IMR-90 (cell line): ENCODE measurements around the gene MTX3.

Experiments used
- BHLHE40 ChIP-seq: fragments of 150-350 bp; IDR thresholded peaks from 2 replicates; pipeline ENCODE4 v1.6.1; 2016; ENCODE audit warnings: mild to moderate bottlenecking, low read depth, low read length
- CEBPB ChIP-seq: IDR thresholded peaks from 2 replicates; pipeline ENCODE4 v1.6.1; 2012; ENCODE audit warnings: low read depth, low read length, improper control_type of control experiment
- MAFK ChIP-seq: IDR thresholded peaks from 2 replicates; pipeline ENCODE4 v1.6.1; 2012; ENCODE audit warnings: low read depth, low read length, improper control_type of control experiment
- POLR2A ChIP-seq: IDR thresholded peaks from 2 replicates; pipeline ENCODE4 v1.6.1; 2012; ENCODE audit warnings: mild to moderate bottlenecking, low read depth, low read length
- RAD21 ChIP-seq: IDR thresholded peaks from 2 replicates; pipeline ENCODE4 v1.6.1; 2012; ENCODE audit warnings: low read length, improper control_type of control experiment
- RCOR1 ChIP-seq: IDR thresholded peaks from 2 replicates; pipeline ENCODE4 v1.6.1; 2012; ENCODE audit warnings: mild to moderate bottlenecking, low read length, improper control_type of control experiment; ENCODE audit not compliant: insufficient replicate concordance
- RFX5 ChIP-seq: IDR thresholded peaks from 2 replicates; pipeline ENCODE4 v1.8.0; 2012; ENCODE audit warnings: low read depth, mild to moderate bottlenecking, low read length, moderate library complexity
- SMC3 ChIP-seq: fragments of 150-350 bp; IDR thresholded peaks from 2 replicates; pipeline ENCODE4 v1.6.1; 2016; ENCODE audit warnings: low read depth, mild to moderate bottlenecking, antibody characterized with exemption, low read length, moderate library complexity
- TF ChIP-seq, protein P1 (sequence below): conservative IDR thresholded peaks from 2 replicates; pipeline ENCODE4 v1.5.1; 2012; ENCODE audit warnings: mild to moderate bottlenecking, low read depth, low read length, improper control_type of control experiment
- TF ChIP-seq, protein P2 (sequence below): fragments of 150-350 bp; IDR thresholded peaks from 2 replicates; pipeline ENCODE4 v1.6.1; 2016; ENCODE audit warnings: low read depth, mild to moderate bottlenecking, low read length, moderate library complexity, borderline replicate concordance
- TF ChIP-seq, protein P3 (sequence below): fragments of 150-350 bp; IDR thresholded peaks from 2 replicates; pipeline ENCODE4 v1.6.1; 2017; ENCODE audit warnings: mild to moderate bottlenecking, antibody characterized with exemption, low read length, low read depth

DNA sequence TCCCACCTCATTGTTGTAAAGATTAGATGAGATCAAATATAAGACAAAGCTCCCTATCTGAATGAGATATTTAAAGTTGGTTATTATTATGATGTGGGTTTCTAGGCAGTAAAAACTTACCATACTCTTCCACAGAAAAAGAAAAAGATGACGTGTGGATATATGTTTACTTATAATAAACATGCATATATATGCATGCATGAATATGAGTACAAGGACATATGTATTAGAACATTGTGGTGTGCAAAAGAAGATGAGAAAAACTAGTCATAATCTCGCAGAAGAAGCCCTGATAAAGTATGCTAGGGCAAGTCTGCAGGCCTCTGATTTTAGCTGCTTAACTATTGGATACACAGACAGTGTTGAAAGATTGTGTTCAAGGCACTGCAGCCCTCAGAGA is 34.0 kb upstream of the MTX3 start:
- TF ChIP-seq CEBPB (no peak), POLR2A (no peak), RAD21 (no peak), RCOR1 (no peak), RFX5 (no peak), SMC3 (no peak), MAFK (no peak), BHLHE40 (no peak)
- TF ChIP-seq, protein P1, sequence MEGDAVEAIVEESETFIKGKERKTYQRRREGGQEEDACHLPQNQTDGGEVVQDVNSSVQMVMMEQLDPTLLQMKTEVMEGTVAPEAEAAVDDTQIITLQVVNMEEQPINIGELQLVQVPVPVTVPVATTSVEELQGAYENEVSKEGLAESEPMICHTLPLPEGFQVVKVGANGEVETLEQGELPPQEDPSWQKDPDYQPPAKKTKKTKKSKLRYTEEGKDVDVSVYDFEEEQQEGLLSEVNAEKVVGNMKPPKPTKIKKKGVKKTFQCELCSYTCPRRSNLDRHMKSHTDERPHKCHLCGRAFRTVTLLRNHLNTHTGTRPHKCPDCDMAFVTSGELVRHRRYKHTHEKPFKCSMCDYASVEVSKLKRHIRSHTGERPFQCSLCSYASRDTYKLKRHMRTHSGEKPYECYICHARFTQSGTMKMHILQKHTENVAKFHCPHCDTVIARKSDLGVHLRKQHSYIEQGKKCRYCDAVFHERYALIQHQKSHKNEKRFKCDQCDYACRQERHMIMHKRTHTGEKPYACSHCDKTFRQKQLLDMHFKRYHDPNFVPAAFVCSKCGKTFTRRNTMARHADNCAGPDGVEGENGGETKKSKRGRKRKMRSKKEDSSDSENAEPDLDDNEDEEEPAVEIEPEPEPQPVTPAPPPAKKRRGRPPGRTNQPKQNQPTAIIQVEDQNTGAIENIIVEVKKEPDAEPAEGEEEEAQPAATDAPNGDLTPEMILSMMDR = no peak
- TF ChIP-seq, protein P2, sequence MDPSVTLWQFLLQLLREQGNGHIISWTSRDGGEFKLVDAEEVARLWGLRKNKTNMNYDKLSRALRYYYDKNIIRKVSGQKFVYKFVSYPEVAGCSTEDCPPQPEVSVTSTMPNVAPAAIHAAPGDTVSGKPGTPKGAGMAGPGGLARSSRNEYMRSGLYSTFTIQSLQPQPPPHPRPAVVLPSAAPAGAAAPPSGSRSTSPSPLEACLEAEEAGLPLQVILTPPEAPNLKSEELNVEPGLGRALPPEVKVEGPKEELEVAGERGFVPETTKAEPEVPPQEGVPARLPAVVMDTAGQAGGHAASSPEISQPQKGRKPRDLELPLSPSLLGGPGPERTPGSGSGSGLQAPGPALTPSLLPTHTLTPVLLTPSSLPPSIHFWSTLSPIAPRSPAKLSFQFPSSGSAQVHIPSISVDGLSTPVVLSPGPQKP = no peak
- TF ChIP-seq, protein P3, sequence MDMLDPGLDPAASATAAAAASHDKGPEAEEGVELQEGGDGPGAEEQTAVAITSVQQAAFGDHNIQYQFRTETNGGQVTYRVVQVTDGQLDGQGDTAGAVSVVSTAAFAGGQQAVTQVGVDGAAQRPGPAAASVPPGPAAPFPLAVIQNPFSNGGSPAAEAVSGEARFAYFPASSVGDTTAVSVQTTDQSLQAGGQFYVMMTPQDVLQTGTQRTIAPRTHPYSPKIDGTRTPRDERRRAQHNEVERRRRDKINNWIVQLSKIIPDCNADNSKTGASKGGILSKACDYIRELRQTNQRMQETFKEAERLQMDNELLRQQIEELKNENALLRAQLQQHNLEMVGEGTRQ = no peak
